ENCODE data around the gene NPB.

The NPB gene

GRCh38 chr17:81918832-81919545 is 17.0 kb downstream of the NPB start:
- H3K9me3 ChIP-seq (ENCODE audit: control extremely low read depth in 1 of 5, control insufficient read depth in 4 of 5, insufficient read depth in 2 of 5, low read depth in 1 of 5, low read length in 4 of 5), result no peaks in the 10 kb centered on the region
- POLR2A ChIA-PET, result no interaction called here
- H3K27ac ChIP-seq (ENCODE audit: insufficient read depth in 1 of 2, low read depth in 1 of 2, low read length in 2 of 2, poor library complexity in 1 of 2, severe bottlenecking in 2 of 2), result peak overlapping the region in 1 of 2 experiments; percentile 66
- H3K4me3 ChIP-seq (ENCODE audit: control insufficient read depth in 1 of 7, extremely low read depth in 1 of 7, insufficient read depth in 4 of 7, low read depth in 2 of 7, low read length in 6 of 7), result peak overlapping the region in 1 of 7 experiments; percentile 19
- WGBS (ENCODE audit: insufficient coverage), result 45% methylated on average over 8 of the region's 15 CpGs
- CTCF ChIA-PET, result no interaction called here
- H3K36me3 ChIP-seq (ENCODE audit: control insufficient read depth in 4 of 4, insufficient read depth in 4 of 4, low read length in 3 of 4), result peaks cover 2 to 65% (median 43%) of the 10 kb centered on the region in 4 experiments
- H3K27me3 ChIP-seq (replicated peaks in 2 of 5; ENCODE audit: control insufficient read depth in 4 of 5, insufficient read depth in 5 of 5, low read length in 4 of 5), result no peaks in the 10 kb centered on the region
- H3K4me1 ChIP-seq (ENCODE audit: control extremely low read depth in 1 of 4, control insufficient read depth in 4 of 4, insufficient read depth in 4 of 4, low read length in 3 of 4), result peaks cover 9 to 66% (median 52%) of the 10 kb centered on the region in 4 experiments
- no peak for DNase-seq

- Histone ChIP-seq H3K36me3 (ENCODE audit: control insufficient read depth in 4 of 4, insufficient read depth in 4 of 4, low read length in 3 of 4) (peaks cover 0 to 46% (median 27%) of the 10 kb centered on the region in 4 experiments), H3K9me3 (ENCODE audit: control extremely low read depth in 1 of 5, control insufficient read depth in 4 of 5, insufficient read depth in 2 of 5, low read depth in 1 of 5, low read length in 4 of 5) (no peaks in the 10 kb centered on the region), H3K27ac (ENCODE audit: insufficient read depth in 1 of 2, low read depth in 1 of 2, low read length in 2 of 2, poor library complexity in 1 of 2, severe bottlenecking in 2 of 2) (no peak overlapping the region), H3K27me3 (replicated peaks in 2 of 5; ENCODE audit: control insufficient read depth in 4 of 5, insufficient read depth in 5 of 5, low read length in 4 of 5) (no peaks in the 10 kb centered on the region), H3K4me1 (ENCODE audit: control extremely low read depth in 1 of 4, control insufficient read depth in 4 of 4, insufficient read depth in 4 of 4, low read length in 3 of 4) (peaks cover 9 to 84% (median 70%) of the 10 kb centered on the region in 4 experiments), H3K4me3 (ENCODE audit: control insufficient read depth in 1 of 7, extremely low read depth in 1 of 7, insufficient read depth in 4 of 7, low read depth in 2 of 7, low read length in 6 of 7) (no peak overlapping the region)
- CTCF ChIA-PET, result no interaction called here
- DNase-seq, result no peak
- WGBS (ENCODE audit: insufficient coverage), result 94% methylated on average over 21 of the region's 33 CpGs
- POLR2A ChIA-PET, result no interaction called here
Measured at GRCh38 chr17:81920612-81921536, 18.8 kb downstream of the NPB start.

GRCh38 chr17:81921537-81921862 is 19.5 kb downstream of the NPB start:
- H3K9me3 ChIP-seq (ENCODE audit: control extremely low read depth in 1 of 5, control insufficient read depth in 4 of 5, insufficient read depth in 2 of 5, low read depth in 1 of 5, low read length in 4 of 5), result no peaks in the 10 kb centered on the region
- POLR2A ChIA-PET, result no interaction called here

GRCh38 chr17:81921996-81922565 is 20.0 kb downstream of the NPB start:
- Histone ChIP-seq H3K4me3 (ENCODE audit: control insufficient read depth in 1 of 7, extremely low read depth in 1 of 7, insufficient read depth in 4 of 7, low read depth in 2 of 7, low read length in 6 of 7) (peak overlapping the region in 2 of 7 experiments; percentile 52 to 60), H3K27ac (ENCODE audit: insufficient read depth in 1 of 2, low read depth in 1 of 2, low read length in 2 of 2, poor library complexity in 1 of 2, severe bottlenecking in 2 of 2) (peak overlapping the region in 1 of 2 experiments; percentile 88), H3K9me3 (ENCODE audit: control extremely low read depth in 1 of 5, control insufficient read depth in 4 of 5, insufficient read depth in 2 of 5, low read depth in 1 of 5, low read length in 4 of 5) (no peaks in the 10 kb centered on the region), H3K36me3 (ENCODE audit: control insufficient read depth in 4 of 4, insufficient read depth in 4 of 4, low read length in 3 of 4) (peaks cover 0 to 39% (median 27%) of the 10 kb centered on the region in 4 experiments), H3K4me1 (ENCODE audit: control extremely low read depth in 1 of 4, control insufficient read depth in 4 of 4, insufficient read depth in 4 of 4, low read length in 3 of 4) (peaks cover 3 to 86% (median 73%) of the 10 kb centered on the region in 4 experiments), H3K27me3 (replicated peaks in 2 of 5; ENCODE audit: control insufficient read depth in 4 of 5, insufficient read depth in 5 of 5, low read length in 4 of 5) (no peaks in the 10 kb centered on the region)
- DNase-seq, result no peak
- CTCF ChIA-PET, result interaction anchor here (0.6 to 3.4 kb wide), 4 partner anchors 9 to 99 kb away, joined by 3 to 15 read pairs (median 8); partner anchors contain the start of gene NOTUM
- POLR2A ChIA-PET, result no interaction called here
- WGBS (ENCODE audit: insufficient coverage), result 97% methylated on average over 13 of the region's 23 CpGs

More at GRCh38 chr17:81921537-81921862, 19.5 kb downstream of the NPB start:
- no peak overlapping the region for H3K4me3 ChIP-seq (ENCODE audit: control insufficient read depth in 1 of 7, extremely low read depth in 1 of 7, insufficient read depth in 4 of 7, low read depth in 2 of 7, low read length in 6 of 7)
- no peaks in the 10 kb centered on the region for H3K27me3 ChIP-seq (replicated peaks in 2 of 5; ENCODE audit: control insufficient read depth in 4 of 5, insufficient read depth in 5 of 5, low read length in 4 of 5)
- H3K27ac ChIP-seq (ENCODE audit: insufficient read depth in 1 of 2, low read depth in 1 of 2, low read length in 2 of 2, poor library complexity in 1 of 2, severe bottlenecking in 2 of 2), result peak overlapping the region in 1 of 2 experiments; percentile 88
- no CpG with 5 or more reads among the region's 3 CpGs for WGBS (ENCODE audit: insufficient coverage)
- CTCF ChIA-PET, result no interaction called here
- peaks cover 0 to 43% (median 27%) of the 10 kb centered on the region in 4 experiments for H3K36me3 ChIP-seq (ENCODE audit: control insufficient read depth in 4 of 4, insufficient read depth in 4 of 4, low read length in 3 of 4)
- peaks cover 9 to 90% (median 76%) of the 10 kb centered on the region in 4 experiments for H3K4me1 ChIP-seq (ENCODE audit: control extremely low read depth in 1 of 4, control insufficient read depth in 4 of 4, insufficient read depth in 4 of 4, low read length in 3 of 4)
- no peak for DNase-seq

GRCh38 chr17:81922566-81923301 is 20.7 kb downstream of the NPB start:
- POLR2A ChIA-PET, result interaction anchor here (0.6 to 1.0 kb wide), 2 partner anchors 11 to 176 kb away, joined by 3 to 4 read pairs; partner anchors contain the start of gene PCYT2
- WGBS (ENCODE audit: insufficient coverage), result 90% methylated on average over 36 of the region's 58 CpGs
- no peaks in the 10 kb centered on the region for H3K27me3 ChIP-seq (replicated peaks in 2 of 5; ENCODE audit: control insufficient read depth in 4 of 5, insufficient read depth in 5 of 5, low read length in 4 of 5)
- CTCF ChIA-PET, result interaction anchor here (0.6 to 3.4 kb wide), 5 partner anchors 10 to 98 kb away, joined by 3 to 15 read pairs (median 3); partner anchors contain the start of gene NOTUM
- peak overlapping the region in 5 of 7 experiments; percentile 36 to 75 (median 68) for H3K4me3 ChIP-seq (ENCODE audit: control insufficient read depth in 1 of 7, extremely low read depth in 1 of 7, insufficient read depth in 4 of 7, low read depth in 2 of 7, low read length in 6 of 7)
- no peaks in the 10 kb centered on the region for H3K9me3 ChIP-seq (ENCODE audit: control extremely low read depth in 1 of 5, control insufficient read depth in 4 of 5, insufficient read depth in 2 of 5, low read depth in 1 of 5, low read length in 4 of 5)
- peaks cover 0 to 39% (median 27%) of the 10 kb centered on the region in 4 experiments for H3K36me3 ChIP-seq (ENCODE audit: control insufficient read depth in 4 of 4, insufficient read depth in 4 of 4, low read length in 3 of 4)
- H3K27ac ChIP-seq (ENCODE audit: insufficient read depth in 1 of 2, low read depth in 1 of 2, low read length in 2 of 2, poor library complexity in 1 of 2, severe bottlenecking in 2 of 2), result peak overlapping the region; percentile 46 to 88
- peak in 1 of 3 donors; percentile 17 for DNase-seq
- H3K4me1 ChIP-seq (ENCODE audit: control extremely low read depth in 1 of 4, control insufficient read depth in 4 of 4, insufficient read depth in 4 of 4, low read length in 3 of 4), result peaks cover 0 to 81% (median 69%) of the 10 kb centered on the region in 4 experiments
